ENCODE data around the gene KBTBD13.
A peak's percentile ranks its signal among the peaks of the same experiment; 100 is the strongest.
"Not testable (repeated sequence)": the region's sequence is repeated elsewhere in the genome, so short reads cannot be mapped to it uniquely, and the experiment has no call there.

The KBTBD13 gene

GRCh38 chr15:65076486-65077290, at the start of gene KBTBD13:
Gene KBTBD13 (plus strand): TSS chr15:65076746. CDS start chr15:65076816, 70 bp downstream.
- no peak for DNase-seq

GRCh38 chr15:65026756-65027155, 49.8 kb upstream of the KBTBD13 start:
- DNase-seq = no peak

DNA sequence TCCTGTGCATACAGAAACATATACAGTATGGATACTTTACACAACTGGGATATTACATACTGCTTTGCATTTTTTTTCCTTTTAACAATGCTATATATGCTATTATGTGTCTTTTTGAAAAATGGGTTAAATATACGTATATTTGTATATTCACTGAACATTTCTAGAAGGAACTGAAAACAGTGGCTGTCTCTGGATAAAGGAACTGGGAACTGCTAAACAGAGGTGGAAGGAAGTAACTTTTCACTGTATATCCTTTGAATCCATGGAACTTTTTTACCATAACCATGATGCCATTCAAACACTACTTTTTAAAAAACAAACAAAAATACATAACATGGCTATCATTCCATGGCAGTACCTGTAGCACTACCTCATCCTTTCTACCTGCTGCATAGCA, 49.0 kb upstream of the KBTBD13 start:
- no peak for DNase-seq

DNA sequence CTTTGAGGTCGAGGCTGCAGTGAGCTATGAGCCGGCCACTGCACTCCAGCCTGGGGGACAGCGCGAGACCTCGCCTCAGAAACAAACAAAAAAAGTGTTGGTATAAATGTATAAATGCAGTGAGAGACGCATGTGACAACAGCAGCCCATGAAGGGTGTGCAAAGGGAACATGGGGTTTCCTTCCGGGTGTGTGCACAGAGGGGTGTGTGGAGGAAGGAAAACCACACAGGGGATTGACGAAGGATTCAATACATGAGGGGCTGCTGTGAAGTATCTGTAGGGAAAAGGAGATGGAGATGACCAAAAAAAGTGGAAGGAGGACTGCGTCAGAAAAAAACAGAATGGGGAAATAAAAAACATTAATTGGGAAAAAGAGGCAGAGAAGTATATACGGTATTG, 48.2 kb upstream of the KBTBD13 start:
- DNase-seq = no peak

DNA sequence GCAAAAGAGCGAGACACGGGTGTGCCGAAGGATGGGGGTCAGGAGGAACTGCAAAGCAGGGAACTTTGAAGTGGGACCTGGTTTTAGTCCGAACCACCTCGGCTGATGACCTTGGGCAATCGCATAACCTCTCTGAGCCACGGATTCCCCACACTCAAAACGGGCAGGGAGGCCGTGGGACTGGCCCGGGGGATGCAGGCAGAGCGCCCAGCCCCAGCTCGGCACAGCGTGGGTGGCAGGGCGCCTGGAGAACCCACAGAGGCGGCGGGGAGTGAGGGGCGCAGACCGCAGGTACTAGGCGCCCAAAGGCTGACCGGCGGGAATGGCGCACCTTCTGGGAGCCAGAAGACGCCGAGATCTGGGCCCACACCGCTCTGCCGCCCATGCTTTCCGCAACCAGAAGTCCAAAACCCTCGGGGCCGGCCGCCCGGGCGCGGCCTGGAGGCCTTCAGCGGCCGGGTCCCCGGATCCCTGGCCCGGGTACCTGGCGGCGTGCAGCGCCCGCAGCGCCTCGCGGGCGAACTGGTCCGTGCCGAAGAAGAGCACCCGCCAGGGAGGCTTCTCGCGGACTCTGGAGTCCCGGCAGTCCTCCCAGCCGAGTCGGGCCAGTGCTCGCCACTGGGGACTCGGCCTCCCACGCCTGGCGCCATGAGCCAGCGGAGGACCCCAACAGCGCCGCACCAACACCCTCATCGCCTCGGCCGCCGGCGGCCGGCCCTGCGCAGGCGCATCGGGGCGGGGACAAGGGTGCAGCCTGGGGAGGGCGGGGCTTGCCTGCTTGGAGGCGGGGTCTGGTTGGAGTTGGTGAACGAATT, 47.4 kb upstream of the KBTBD13 start, which contains the start of gene MTFMT:
Gene MTFMT (minus strand): TSS at position 719 of the 815 bp plus-strand sequence. CDS start 26 bp downstream, at position 693.
- no peak for DNase-seq

- DNase-seq = peak; percentile 11
Measured at GRCh38 chr15:65029736-65030208, 46.8 kb upstream of the KBTBD13 start.

DNA sequence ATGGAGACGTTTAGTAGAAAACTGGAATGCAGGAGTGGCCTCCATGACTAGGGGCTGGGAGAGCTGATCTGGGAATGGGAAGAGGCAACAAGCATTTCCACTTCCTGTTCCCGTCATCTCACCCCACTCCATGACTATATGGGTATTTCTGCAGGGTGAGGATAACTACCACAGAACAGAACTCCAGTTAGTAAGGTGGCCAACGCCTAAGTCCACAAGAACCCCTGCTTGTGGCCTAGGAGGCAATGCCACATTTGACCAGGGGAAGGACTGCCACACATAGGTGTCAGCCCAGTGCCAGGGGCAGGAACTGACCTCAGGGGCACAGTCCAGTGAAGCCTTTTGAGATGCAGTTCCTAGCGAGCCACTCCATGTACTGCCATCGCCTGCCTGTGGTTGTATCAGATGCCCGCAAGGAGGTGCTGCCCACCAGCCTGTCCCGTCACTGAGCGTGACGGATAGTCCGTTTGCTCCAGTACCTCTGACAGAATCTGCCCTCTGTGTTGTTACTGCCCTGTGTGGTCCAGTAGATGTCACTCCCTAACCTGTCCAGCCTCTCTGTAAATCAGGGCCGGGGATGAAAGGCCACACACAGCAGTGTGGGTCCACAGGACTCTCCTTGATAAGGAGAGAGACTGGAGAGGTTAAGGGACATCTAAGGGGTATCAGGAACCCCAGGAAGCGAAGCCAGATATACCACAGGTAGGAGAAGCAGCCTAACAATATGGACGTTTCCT, 43.6 kb upstream of the KBTBD13 start:
- DNase-seq = no peak

DNA sequence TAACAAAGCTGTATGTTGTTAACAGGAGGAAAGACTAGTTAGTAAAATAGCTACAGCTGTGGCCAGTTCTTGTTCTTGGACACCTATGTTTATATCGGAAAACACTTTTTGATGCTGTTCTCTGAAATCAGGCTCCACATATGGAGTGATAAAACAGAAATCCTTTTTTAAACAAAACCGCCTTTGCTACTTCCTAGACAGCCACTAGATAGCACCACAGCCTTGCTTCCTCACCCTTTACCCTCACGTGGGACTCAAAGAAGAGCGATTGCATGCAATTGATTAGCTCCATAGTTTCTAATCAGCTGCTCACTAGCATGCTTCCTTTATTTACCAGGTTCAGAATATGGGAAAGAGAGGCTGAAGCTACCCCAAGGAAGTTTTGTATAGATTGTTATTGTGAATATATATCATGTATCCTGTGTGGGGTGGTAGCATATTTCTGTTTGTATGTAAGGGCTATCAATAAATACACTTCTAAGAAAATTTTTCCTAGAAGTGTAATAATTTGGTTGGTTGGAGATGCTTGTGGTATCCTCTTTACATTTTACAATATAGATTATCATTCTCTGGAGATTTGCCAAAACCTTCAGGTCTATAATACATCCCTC, 42.8 kb upstream of the KBTBD13 start:
- no peak for DNase-seq

DNA sequence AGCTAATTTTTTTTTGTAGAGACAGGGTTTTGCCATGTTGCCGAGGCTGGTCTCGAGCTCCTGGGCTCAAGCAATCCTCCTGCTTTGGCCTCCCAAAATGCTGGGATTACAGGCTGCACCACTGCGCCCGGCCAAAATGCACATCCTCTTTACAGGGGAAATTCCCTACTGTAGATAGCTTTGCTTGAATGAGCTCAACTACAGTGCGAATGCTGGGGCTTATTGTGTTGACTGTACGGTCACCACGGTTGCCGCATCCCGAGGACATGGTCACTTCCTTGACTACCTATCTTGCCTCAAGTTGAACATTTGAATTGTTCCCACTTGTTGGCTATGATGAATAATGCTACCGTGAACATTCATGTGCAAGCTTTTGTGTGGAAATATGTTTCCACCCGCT, 41.8 kb upstream of the KBTBD13 start:
- DNase-seq = no peak

DNA sequence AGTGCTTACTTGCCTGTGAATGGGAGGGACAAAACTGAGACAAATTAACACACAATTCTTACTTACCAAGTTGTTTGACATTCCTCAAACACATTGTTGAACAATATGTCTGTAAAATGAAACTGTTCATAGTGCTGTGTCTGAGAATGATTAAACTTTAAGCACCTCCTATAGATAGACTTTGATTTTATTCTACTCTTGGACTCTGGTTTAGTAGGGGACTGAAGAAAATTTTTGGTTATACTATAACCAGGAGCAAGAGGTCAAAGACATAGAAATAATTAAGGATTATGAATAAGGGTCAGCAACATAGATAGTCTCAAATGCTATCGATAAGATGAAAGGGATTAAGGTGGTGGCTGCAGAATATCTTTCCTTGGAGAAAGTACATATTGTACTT, 39.2 kb upstream of the KBTBD13 start:
- no peak for DNase-seq

DNA sequence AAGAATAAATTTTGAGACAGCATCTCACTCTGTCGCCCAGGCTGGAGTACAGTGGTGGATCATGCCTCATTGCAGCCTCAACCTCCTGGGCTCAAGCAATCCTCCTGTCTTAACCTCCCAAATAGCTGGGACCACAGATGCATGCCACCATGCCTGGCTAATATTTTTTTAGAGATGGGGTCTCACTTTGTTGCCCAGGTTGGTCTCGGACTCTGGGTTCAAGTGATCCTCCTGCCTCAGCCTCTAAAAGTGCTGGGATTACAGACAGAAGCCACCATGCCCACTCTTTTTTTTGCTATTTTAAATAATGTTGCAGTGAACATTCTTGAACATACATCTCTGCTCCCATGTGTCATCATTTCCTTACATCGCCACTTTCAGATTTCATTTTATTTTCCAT, 38.1 kb upstream of the KBTBD13 start:
- no peak for DNase-seq

DNA sequence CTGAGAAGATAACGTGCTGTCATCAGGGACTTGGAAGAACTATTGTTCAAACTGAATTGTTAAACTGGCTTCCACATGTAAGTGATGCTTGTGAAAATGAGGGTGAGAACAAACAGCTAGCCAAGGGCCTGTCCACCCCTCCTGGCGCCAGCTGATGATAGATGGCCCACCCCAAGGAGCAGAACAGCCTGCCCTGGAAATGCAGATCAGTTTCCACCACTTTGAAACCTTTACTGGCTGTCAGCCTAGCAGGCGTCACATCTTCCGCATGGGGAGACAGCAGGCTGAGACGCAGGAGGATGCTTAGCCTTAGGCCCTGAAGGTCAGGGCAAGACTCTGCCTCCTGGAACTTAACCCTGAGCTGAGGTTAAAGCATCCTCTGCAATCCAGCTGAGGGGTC, 37.7 kb upstream of the KBTBD13 start:
- DNase-seq = no peak

DNA sequence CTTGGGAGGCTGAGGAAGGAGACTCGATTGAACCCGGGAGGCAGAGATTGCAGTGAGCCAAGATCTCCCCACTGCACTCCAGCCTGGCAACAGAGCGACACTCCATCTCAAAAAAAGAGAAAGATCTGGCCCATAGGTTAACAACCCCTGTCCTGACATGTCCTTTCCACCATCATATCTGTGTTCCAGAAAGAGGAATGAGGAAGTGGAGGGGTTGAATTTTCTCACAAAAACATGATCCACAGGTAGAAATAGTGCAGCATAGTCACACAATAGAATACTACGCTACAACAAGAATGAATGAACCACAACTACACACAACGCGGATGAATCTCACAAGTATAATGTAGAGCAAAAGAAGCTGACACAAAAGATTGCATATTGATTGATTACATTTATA, 36.1 kb upstream of the KBTBD13 start:
- no peak for DNase-seq

DNA sequence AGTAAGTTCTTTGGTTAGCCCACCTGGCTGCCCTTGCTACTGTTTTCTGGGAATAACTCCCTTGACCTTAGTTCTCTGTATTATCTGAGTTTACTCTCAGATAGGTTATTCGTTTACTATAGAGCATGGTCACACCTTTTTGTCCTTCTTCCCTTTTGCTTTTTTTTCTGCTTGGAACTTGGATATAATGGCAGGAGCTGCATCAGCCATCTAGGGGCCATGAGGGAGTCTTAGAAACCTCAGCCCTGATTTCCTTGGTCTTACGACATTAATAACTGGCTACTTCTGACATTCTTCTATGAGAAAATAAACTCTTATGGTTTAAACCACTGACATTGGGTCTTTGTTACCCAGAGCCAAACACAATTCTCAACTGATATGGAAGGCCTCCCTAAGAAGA, 34.8 kb upstream of the KBTBD13 start:
- no peak for DNase-seq

GRCh38 chr15:65042776-65043327, 33.7 kb upstream of the KBTBD13 start:
- DNase-seq = no peak

DNA sequence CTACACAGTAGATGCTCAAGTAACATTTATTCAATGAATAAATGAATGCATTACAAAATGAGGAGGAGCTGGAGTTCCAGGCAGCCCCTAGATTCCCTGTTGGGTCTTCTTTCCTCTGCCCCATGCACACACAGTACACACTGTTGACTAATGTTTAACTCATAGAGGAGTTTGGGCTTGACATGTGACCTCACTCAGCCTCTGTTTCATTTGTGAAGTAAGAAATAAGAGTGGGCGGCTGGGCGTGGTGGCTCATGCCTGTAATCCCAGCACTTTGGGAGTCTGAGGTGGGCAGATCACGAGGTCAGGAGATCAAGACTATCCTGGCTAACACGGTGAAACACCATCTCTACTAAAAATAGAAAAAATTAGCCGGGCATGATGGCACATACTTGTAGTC, 32.3 kb upstream of the KBTBD13 start:
- not testable (repeated sequence) for DNase-seq

- no peak for DNase-seq
Measured at GRCh38 chr15:65044724-65045481, 31.6 kb upstream of the KBTBD13 start, which contains the start of gene SLC51B. Gene SLC51B (plus strand): TSS chr15:65045387. CDS start chr15:65050005, 4,618 bp downstream.

GRCh38 chr15:65048241-65048640, 28.3 kb upstream of the KBTBD13 start:
- no peak for DNase-seq

GRCh38 chr15:65049418-65049840, 27.1 kb upstream of the KBTBD13 start:
- DNase-seq = peak; percentile 89

- DNase-seq = no peak
Measured at GRCh38 chr15:65050270-65050669, 26.3 kb upstream of the KBTBD13 start.

DNA sequence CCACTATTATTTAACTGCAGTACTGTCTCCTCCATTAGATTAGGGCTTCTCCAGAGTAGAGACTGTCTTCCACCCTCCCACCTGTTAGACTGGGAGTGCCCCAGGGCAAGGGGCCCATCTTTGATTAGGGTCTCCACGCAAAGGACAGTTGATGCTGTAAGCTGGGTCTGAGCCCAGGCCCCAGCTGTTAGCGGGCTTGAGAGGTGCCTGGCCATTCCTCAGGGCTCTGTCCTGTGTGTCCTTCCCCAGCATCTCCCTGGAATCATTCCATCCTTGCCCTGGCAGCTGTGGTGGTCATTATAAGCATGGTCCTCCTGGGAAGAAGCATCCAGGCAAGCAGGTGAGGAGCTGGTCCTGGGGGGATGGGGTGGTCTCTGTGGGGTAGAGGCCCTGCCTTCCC, 25.3 kb upstream of the KBTBD13 start:
- DNase-seq = no peak

Data from NCI-H1436 treated with DMSO at 0.1 percent for 48 hours (cell line).